T-helper 2 cell treated with Interferon-gamma antibody and Interleukin-4, amounts not matched to agents 5 μg/mL and 100 μg/mL, for 36 hours (primary cell): ENCODE results near the gene UGT1A6.

Source experiments
- DNase-seq: peaks from one replicate; pipeline ENCODE4 v3.0.0; 2021; ENCODE audit warnings: low spot score
- H3K27ac Mint-ChIP-seq: one replicate; pipeline ENCODE4 v1.8.0; 2021; ENCODE audit warnings: mild to moderate bottlenecking, mixed read lengths
- H3K27me3 Mint-ChIP-seq: one replicate; pipeline ENCODE4 v1.8.0; 2021; ENCODE audit warnings: low read depth, mixed read lengths
- H3K36me3 Mint-ChIP-seq: one replicate; pipeline ENCODE4 v1.8.0; 2021; ENCODE audit warnings: low read depth, mixed read lengths
- H3K4me1 Mint-ChIP-seq: one replicate; pipeline ENCODE4 v1.8.0; 2021; ENCODE audit warnings: low read depth, mixed read lengths
- H3K4me3 Mint-ChIP-seq: one replicate; pipeline ENCODE4 v1.8.0; 2022; ENCODE audit warnings: mild to moderate bottlenecking, moderate library complexity, mixed read lengths
- H3K9me3 Mint-ChIP-seq: one replicate; pipeline ENCODE4 v1.8.0; 2021; ENCODE audit warnings: mixed read lengths

UGT1A6 gene

GRCh38 chr2:233822101-233822771, 129.5 kb downstream of the UGT1A6 start:
- DNase-seq = no peak
- no peak overlapping the region for H3K4me3 Mint-ChIP-seq
- H3K27ac Mint-ChIP-seq = no peak overlapping the region
- H3K4me1 Mint-ChIP-seq = no peaks in the 10 kb centered on the region
- H3K9me3 Mint-ChIP-seq = no peaks in the 10 kb centered on the region
- no peaks in the 10 kb centered on the region for H3K36me3 Mint-ChIP-seq
- H3K27me3 Mint-ChIP-seq = peaks cover 12% of the 10 kb centered on the region
